ENCODE data around the gene CDH23. TPM values are rescaled to one million over a fixed set of nuclear protein-coding genes. Genes with fewer than 3 reads are reported as not detected.

The CDH23 gene
- total and polyA plus RNA-seq, 9 of the 15 experiments (the other 6 are each of a cell fraction or from before 2014, with no cell fraction given) = 0.18 to 1.2 (median 0.47) TPM

DNA sequence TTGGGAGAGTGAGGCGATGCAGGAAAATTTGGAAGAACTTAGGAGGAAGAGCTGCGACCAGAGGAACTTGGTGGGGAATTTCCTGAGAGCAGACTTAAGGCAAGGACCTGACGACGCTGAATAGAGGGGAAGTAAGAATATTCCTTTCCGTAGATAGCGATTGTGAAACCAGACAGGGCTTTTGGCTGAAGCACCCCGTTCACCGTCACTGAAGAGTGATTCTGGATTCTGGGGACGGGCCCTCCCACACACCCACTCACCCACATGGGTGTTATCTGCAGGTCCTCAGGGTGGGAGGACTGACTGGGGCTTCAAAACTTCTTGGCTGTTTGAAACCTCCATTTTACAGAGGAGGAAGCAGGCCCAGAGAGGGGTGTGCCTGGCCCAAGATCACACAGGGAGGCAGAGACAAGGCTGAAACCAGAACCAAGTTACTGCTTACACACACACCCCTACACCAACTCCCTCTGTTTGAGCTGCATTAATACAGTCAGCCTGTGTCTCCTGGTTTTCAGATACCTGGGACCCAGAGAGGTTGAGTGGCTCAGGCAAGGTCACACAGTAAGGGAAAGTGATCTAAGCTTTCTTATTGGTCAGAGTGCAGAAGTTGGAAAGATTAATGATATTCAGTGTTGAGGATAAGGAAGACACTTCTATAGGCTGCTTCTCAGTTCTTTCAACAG, 37.2 kb upstream of the CDH23 start (continued):
- TF ChIP-seq, protein P1, sequence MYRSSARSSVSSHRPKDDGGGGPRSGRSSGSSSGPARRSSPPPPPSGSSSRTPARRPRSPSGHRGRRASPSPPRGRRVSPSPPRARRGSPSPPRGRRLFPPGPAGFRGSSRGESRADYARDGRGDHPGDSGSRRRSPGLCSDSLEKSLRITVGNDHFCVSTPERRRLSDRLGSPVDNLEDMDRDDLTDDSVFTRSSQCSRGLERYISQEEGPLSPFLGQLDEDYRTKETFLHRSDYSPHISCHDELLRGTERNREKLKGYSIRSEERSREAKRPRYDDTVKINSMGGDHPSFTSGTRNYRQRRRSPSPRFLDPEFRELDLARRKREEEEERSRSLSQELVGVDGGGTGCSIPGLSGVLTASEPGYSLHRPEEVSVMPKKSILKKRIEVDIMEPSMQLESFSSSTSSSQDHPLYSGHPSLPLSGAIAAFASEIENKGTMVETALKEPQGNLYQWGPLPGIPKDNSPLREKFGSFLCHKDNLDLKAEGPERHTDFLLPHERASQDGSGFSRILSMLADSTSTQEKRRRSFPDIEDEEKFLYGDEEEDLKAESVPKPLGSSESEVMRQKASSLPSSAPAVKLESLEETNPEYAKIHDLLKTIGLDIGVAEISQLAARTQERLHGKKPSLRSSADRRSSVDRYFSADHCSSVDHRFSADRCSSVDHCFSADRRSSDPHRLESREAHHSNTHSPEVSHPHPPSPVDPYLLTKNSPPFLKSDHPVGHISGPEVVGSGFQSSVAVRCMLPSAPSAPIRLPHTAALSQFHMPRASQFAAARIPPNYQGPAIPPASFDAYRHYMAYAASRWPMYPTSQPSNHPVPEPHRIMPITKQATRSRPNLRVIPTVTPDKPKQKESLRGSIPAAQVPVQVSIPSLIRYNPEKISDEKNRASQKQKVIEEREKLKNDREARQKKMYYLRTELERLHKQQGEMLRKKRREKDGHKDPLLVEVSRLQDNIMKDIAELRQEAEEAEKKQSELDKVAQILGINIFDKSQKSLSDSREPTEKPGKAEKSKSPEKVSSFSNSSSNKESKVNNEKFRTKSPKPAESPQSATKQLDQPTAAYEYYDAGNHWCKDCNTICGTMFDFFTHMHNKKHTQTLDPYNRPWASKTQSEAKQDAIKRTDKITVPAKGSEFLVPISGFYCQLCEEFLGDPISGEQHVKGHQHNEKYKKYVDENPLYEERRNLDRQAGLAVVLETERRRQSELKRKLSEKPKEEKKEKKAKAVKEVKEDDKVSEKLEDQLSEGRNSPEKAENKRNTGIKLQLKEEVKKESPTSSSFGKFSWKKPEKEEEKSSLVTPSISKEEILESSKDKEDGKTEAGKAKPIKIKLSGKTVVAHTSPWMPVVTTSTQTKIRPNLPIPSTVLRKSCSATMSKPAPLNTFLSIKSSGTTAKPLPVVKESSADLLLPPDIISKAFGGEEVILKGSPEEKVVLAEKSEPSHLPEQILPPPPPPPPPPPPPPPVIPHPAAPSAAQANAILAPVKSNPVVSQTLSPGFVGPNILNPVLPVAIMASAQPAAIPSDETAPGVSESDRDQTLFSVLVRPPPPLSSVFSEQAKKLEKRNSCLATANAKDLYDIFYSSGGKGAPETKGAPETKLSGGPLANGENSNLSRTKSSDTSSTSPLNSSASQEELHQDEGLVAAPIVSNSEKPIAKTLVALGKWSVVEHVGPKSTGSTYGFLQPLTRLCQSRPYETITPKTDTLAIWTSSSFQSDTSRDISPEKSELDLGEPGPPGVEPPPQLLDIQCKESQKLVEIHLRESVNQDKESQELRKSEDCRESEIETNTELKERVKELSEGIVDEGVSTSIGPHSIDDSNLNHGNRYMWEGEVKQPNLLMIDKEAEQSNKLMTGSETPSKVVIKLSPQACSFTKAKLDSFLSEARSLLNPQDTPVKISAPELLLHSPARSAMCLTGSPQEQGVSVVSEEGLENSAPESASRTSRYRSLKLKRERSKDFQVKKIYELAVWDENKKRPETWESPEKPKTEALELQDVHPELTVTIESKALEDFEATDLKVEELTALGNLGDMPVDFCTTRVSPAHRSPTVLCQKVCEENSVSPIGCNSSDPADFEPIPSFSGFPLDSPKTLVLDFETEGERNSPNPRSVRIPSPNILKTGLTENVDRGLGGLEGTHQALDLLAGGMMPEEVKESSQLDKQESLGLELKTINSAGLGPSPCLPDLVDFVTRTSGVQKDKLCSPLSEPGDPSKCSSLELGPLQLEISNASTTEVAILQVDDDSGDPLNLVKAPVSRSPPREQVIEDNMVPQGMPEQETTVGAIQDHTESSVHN (IDR thresholded peaks at IDR 0.05; ENCODE audit: borderline replicate concordance in 1 of 2, low read depth in 1 of 2) = no peak
- TF ChIP-seq SMAD2 (IDR thresholded peaks at IDR 0.05; ENCODE audit: low read depth, low read length) = no peak
- TF ChIP-seq, protein P2, sequence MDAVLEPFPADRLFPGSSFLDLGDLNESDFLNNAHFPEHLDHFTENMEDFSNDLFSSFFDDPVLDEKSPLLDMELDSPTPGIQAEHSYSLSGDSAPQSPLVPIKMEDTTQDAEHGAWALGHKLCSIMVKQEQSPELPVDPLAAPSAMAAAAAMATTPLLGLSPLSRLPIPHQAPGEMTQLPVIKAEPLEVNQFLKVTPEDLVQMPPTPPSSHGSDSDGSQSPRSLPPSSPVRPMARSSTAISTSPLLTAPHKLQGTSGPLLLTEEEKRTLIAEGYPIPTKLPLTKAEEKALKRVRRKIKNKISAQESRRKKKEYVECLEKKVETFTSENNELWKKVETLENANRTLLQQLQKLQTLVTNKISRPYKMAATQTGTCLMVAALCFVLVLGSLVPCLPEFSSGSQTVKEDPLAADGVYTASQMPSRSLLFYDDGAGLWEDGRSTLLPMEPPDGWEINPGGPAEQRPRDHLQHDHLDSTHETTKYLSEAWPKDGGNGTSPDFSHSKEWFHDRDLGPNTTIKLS (IDR thresholded peaks at IDR 0.05; ENCODE audit: borderline replicate concordance, low read depth) = no peak
- no peak for TF ChIP-seq PYGO2 (tag; IDR thresholded peaks at IDR 0.05)
- TF ChIP-seq, protein P3, sequence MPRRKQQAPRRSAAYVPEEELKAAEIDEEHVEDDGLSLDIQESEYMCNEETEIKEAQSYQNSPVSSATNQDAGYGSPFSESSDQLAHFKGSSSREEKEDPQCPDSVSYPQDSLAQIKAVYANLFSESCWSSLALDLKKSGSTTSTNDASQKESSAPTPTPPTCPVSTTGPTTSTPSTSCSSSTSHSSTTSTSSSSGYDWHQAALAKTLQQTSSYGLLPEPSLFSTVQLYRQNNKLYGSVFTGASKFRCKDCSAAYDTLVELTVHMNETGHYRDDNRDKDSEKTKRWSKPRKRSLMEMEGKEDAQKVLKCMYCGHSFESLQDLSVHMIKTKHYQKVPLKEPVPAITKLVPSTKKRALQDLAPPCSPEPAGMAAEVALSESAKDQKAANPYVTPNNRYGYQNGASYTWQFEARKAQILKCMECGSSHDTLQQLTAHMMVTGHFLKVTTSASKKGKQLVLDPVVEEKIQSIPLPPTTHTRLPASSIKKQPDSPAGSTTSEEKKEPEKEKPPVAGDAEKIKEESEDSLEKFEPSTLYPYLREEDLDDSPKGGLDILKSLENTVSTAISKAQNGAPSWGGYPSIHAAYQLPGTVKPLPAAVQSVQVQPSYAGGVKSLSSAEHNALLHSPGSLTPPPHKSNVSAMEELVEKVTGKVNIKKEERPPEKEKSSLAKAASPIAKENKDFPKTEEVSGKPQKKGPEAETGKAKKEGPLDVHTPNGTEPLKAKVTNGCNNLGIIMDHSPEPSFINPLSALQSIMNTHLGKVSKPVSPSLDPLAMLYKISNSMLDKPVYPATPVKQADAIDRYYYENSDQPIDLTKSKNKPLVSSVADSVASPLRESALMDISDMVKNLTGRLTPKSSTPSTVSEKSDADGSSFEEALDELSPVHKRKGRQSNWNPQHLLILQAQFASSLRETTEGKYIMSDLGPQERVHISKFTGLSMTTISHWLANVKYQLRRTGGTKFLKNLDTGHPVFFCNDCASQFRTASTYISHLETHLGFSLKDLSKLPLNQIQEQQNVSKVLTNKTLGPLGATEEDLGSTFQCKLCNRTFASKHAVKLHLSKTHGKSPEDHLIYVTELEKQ (CRISPR knock-in tag; IDR thresholded peaks at IDR 0.05) = no peak
- 0 out of 2 replicates have a peak, but pooled peaks have one; percentile 38 for TF ChIP-seq L3MBTL2 (IDR thresholded peaks at IDR 0.05)
- peak; percentile 73; the same call in 1 of the 2 replicates for TF ChIP-seq ZBTB7A (IDR thresholded peaks at IDR 0.05; ENCODE audit: borderline replicate concordance, control insufficient read depth, low read depth, low read length)
- no peak for TF ChIP-seq RBM22 (IDR thresholded peaks at IDR 0.05; ENCODE audit: low read depth, low read length, poor library complexity, severe bottlenecking)
- TF ChIP-seq JUN (IDR thresholded peaks at IDR 0.05; ENCODE audit: borderline replicate concordance, low read depth, low read length) = 0 out of 2 replicates have a peak, but pooled peaks have one; percentile 16
- TF ChIP-seq JUN (CRISPR knock-in tag; IDR thresholded peaks at IDR 0.05; ENCODE audit: borderline replicate concordance) = no peak
